SK-N-SH treated with all-trans-retinoic acid at 6 μM for 48 hours (cell line): ENCODE results near the gene CHST4.

ENCODE experiments used
- ATAC-seq: fragments of 200-7000 bp; cut with Tn5 transposase; 3 replicates; pipeline ENCODE4 v1.9.1; 2020; ENCODE audit warnings: mild to moderate bottlenecking, moderate library complexity
- ARNTL ChIP-seq: fragments of 450-650 bp; formaldehyde crosslinking; IDR thresholded peaks from 2 replicates; pipeline ENCODE4 v1.5.0; 2020; ENCODE audit warnings: low read depth, mild to moderate bottlenecking, moderate library complexity, borderline replicate concordance
- BACH2 ChIP-seq: fragments of 250-450 bp; sonication (Bioruptor Pico); IDR thresholded peaks from 2 replicates; pipeline ENCODE4 v1.9.0; 2021; ENCODE audit warnings: mild to moderate bottlenecking, borderline replicate concordance
- CSDC2 ChIP-seq: fragments of 250-450 bp; sonication (Bioruptor Pico); IDR thresholded peaks from 2 replicates; pipeline ENCODE4 v1.5.0; 2020; ENCODE audit warnings: mild to moderate bottlenecking, moderate library complexity
- ESRRG ChIP-seq: fragments of 250-450 bp; sonication (Bioruptor Pico); IDR thresholded peaks from 2 replicates; pipeline ENCODE4 v1.6.1; 2021; ENCODE audit warnings: mild to moderate bottlenecking
- GLIS3 ChIP-seq: fragments of 250-450 bp; sonication (Bioruptor Pico); IDR thresholded peaks from 2 replicates; pipeline ENCODE4 v1.5.0; 2020; ENCODE audit warnings: mild to moderate bottlenecking, moderate library complexity
- ISL1 ChIP-seq: fragments of 250-450 bp; sonication (Bioruptor Pico); IDR thresholded peaks from 2 replicates; pipeline ENCODE4 v2.1.2; 2022; ENCODE audit warnings: mild to moderate bottlenecking, moderate library complexity
- OSR1 ChIP-seq: fragments of 250-450 bp; sonication (Bioruptor Pico); IDR thresholded peaks from 2 replicates; pipeline ENCODE4 v1.8.0; 2022; ENCODE audit warnings: moderate library complexity, mild to moderate bottlenecking, inconsistent platforms
- RARB ChIP-seq: fragments of 250-450 bp; sonication (Bioruptor Pico); IDR thresholded peaks from 2 replicates; pipeline ENCODE4 v1.8.0; 2021; ENCODE audit warnings: mild to moderate bottlenecking, moderate library complexity
- SNAI2 ChIP-seq: fragments of 250-450 bp; sonication (Bioruptor Pico); IDR thresholded peaks from 2 replicates; pipeline ENCODE4 v1.5.0; 2020; ENCODE audit warnings: mild to moderate bottlenecking, moderate library complexity
- TCF4 ChIP-seq: fragments of 250-450 bp; sonication (Bioruptor Pico); IDR thresholded peaks from 2 replicates; pipeline ENCODE4 v1.8.0; 2021; ENCODE audit warnings: mild to moderate bottlenecking, moderate library complexity, borderline replicate concordance
- TOX ChIP-seq: fragments of 250-450 bp; sonication (Bioruptor Pico); IDR thresholded peaks from 2 replicates; pipeline ENCODE4 v1.8.0; 2021; ENCODE audit warnings: mild to moderate bottlenecking, moderate library complexity, borderline replicate concordance
- ZC3H10 ChIP-seq: fragments of 250-450 bp; sonication (Bioruptor Pico); IDR thresholded peaks from 2 replicates; pipeline ENCODE4 v1.5.1; 2021; ENCODE audit warnings: mild to moderate bottlenecking, moderate library complexity
- ZFP3 ChIP-seq: fragments of 250-450 bp; sonication (Bioruptor Pico); IDR thresholded peaks from 2 replicates; pipeline ENCODE4 v1.5.0; 2020; ENCODE audit warnings: mild to moderate bottlenecking, moderate library complexity
- ZFP30 ChIP-seq: fragments of 450-650 bp; formaldehyde crosslinking; IDR thresholded peaks from 2 replicates; pipeline ENCODE4 v1.5.0; 2022; ENCODE audit warnings: mild to moderate bottlenecking, moderate library complexity
- ZNF565 ChIP-seq: fragments of 450-650 bp; formaldehyde crosslinking; conservative IDR thresholded peaks from 2 replicates; pipeline ENCODE4 v1.5.0; 2020; ENCODE audit warnings: low read depth, mild to moderate bottlenecking, moderate library complexity
- ZNF70 ChIP-seq: fragments of 450-650 bp; formaldehyde crosslinking; IDR thresholded peaks from 2 replicates; pipeline ENCODE4 v1.5.0; 2020; ENCODE audit warnings: mild to moderate bottlenecking, moderate library complexity
- ZNF8 ChIP-seq: fragments of 450-650 bp; formaldehyde crosslinking; IDR thresholded peaks from 2 replicates; pipeline ENCODE4 v1.5.0; 2020; ENCODE audit warnings: mild to moderate bottlenecking, moderate library complexity
- TF ChIP-seq, protein P1 (sequence below): fragments of 250-450 bp; sonication (Bioruptor Pico); IDR thresholded peaks from 2 replicates; pipeline ENCODE4 v1.8.0; 2021; ENCODE audit warnings: low read depth, mild to moderate bottlenecking, moderate library complexity, borderline replicate concordance
- TF ChIP-seq, protein P2 (sequence below): fragments of 250-450 bp; sonication (Bioruptor Pico); IDR thresholded peaks from 2 replicates; pipeline ENCODE4 v1.5.1; 2020; ENCODE audit warnings: low read depth, mild to moderate bottlenecking, moderate library complexity
- TF ChIP-seq, protein P3 (sequence below): fragments of 250-450 bp; sonication (Bioruptor Pico); IDR thresholded peaks from 2 replicates; pipeline ENCODE4 v1.8.0; 2020; ENCODE audit warnings: mild to moderate bottlenecking, moderate library complexity, borderline replicate concordance

The CHST4 gene

DNA sequence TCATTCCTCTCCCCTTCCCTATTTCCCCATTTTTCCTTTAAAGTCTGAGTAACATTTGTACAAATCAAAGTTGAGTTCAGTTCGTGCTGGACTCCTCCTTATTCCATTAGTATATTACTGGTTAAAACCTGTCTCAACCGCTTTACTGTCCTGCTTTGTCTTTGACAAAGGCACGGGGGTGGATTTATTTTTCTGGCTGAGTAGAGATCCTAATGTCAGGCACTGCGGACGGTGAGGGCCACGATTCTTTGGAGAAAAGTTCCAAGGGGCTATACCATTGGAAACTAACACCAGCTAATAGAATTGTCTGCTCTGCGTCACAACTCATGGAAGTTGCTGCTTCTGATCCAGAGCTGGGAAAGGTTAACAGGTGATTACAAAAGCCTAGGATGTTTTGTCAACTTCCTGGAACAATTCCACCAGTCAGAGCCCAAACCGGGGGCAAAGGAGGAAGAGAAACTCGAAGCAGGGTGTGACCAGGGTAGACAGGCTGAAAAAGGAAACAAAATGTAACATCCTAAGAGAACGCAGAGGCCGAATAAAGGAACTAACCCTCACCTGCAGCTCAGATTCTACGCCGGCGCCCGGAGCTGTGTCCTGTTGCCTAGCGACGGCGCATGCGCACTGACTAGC is 38.2 kb downstream of the CHST4 start:
- ATAC-seq: peak; percentile 13
- TF ChIP-seq ISL1 (no peak), CSDC2 (no peak), SNAI2 (CRISPR knock-in tag) (no peak), OSR1 (no peak), ESRRG (CRISPR knock-in tag) (no peak), ZNF8 (CRISPR knock-in tag) (no peak), ZFP3 (CRISPR knock-in tag) (no peak), TOX (CRISPR knock-in tag) (no peak)
- TF ChIP-seq, protein P1, sequence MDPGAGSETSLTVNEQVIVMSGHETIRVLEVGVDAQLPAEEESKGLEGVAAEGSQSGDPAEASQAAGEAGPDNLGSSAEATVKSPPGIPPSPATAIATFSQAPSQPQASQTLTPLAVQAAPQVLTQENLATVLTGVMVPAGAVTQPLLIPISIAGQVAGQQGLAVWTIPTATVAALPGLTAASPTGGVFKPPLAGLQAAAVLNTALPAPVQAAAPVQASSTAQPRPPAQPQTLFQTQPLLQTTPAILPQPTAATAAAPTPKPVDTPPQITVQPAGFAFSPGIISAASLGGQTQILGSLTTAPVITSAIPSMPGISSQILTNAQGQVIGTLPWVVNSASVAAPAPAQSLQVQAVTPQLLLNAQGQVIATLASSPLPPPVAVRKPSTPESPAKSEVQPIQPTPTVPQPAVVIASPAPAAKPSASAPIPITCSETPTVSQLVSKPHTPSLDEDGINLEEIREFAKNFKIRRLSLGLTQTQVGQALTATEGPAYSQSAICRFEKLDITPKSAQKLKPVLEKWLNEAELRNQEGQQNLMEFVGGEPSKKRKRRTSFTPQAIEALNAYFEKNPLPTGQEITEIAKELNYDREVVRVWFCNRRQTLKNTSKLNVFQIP (CRISPR knock-in tag): no peak
- TF ChIP-seq, protein P2, sequence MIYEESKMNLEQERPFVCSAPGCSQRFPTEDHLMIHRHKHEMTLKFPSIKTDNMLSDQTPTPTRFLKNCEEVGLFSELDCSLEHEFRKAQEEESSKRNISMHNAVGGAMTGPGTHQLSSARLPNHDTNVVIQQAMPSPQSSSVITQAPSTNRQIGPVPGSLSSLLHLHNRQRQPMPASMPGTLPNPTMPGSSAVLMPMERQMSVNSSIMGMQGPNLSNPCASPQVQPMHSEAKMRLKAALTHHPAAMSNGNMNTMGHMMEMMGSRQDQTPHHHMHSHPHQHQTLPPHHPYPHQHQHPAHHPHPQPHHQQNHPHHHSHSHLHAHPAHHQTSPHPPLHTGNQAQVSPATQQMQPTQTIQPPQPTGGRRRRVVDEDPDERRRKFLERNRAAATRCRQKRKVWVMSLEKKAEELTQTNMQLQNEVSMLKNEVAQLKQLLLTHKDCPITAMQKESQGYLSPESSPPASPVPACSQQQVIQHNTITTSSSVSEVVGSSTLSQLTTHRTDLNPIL (CRISPR knock-in tag): no peak

DNA sequence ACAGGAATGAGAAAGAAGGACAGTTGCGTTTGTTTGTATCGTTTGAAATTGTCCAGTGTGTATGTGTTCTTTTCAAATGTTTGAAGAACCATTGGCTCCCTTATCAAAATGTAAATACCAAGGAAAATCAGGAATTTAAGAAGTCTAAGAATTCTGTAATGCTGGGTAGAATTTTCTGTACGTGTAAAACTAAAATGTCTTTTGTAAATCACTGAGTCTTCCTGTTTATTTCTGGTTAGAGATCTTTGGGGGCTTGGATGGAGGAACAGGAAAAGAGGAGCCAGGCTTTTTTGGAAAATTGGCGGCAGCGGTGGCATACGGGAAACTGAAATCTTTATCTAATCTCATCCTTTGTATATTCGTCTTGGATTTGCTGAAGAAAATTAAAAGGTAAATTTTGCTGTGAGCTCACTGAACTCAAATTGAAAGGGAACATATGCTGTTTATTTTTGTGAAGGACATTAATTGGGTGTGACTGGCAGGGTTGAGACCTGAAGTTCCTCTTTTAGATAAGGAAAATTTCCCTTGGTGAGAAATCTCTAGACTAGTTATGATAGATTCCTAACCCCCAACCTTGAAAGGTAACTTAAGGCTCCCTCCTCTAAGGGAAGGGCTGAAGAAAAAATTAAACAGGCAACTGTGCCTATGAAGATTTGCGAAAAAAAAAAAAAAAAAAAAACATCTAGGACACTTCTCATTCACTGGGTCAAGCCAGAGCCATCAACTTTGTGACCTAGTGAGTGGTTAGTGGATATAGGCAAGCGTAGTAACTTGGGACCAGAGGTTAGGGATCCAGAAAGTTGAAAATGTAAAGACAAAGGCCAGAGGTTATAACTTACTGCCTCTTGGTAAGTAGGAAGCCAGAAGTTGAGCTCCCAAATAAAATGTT is 39.8 kb downstream of the CHST4 start:
- no peak for ATAC-seq
- TF ChIP-seq BACH2 (CRISPR knock-in tag) (no peak), ZFP30 (CRISPR knock-in tag) (no peak), SNAI2 (CRISPR knock-in tag) (no peak), OSR1 (no peak), ZNF565 (CRISPR knock-in tag) (no peak), TCF4 (CRISPR knock-in tag) (no peak), ESRRG (CRISPR knock-in tag) (no peak)
- TF ChIP-seq, protein P1 (CRISPR knock-in tag): no peak

DNA sequence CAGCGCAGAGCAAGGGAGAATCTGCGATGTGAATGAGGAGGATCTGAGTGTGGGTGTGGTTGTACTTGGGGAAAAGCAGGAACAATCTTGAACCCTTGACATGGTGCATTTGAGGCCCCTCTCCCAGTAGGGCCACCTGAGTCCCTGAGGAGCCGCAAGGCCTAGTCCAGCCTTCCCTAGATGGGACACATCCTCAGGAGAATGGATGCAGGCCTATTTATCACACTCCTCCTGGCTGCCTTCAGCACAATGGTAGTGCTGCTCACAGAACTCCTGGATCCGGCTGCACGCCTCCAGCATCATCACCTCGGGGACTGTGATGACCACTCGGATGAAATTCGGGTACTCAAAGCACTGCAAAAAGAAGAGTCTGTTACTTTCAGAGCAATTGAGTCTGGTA is 41.7 kb downstream of the CHST4 start:
- no peak for ATAC-seq
- TF ChIP-seq, protein P2 (CRISPR knock-in tag): no peak
- TF ChIP-seq CSDC2 (no peak), ZC3H10 (CRISPR knock-in tag) (no peak), GLIS3 (CRISPR knock-in tag) (no peak), ARNTL (CRISPR knock-in tag) (no peak), BACH2 (CRISPR knock-in tag) (no peak), ZNF70 (CRISPR knock-in tag) (no peak), ESRRG (CRISPR knock-in tag) (no peak), TOX (CRISPR knock-in tag) (no peak), RARB (CRISPR knock-in tag) (no peak), ISL1 (no peak), SNAI2 (CRISPR knock-in tag) (no peak)
- TF ChIP-seq, protein P3, sequence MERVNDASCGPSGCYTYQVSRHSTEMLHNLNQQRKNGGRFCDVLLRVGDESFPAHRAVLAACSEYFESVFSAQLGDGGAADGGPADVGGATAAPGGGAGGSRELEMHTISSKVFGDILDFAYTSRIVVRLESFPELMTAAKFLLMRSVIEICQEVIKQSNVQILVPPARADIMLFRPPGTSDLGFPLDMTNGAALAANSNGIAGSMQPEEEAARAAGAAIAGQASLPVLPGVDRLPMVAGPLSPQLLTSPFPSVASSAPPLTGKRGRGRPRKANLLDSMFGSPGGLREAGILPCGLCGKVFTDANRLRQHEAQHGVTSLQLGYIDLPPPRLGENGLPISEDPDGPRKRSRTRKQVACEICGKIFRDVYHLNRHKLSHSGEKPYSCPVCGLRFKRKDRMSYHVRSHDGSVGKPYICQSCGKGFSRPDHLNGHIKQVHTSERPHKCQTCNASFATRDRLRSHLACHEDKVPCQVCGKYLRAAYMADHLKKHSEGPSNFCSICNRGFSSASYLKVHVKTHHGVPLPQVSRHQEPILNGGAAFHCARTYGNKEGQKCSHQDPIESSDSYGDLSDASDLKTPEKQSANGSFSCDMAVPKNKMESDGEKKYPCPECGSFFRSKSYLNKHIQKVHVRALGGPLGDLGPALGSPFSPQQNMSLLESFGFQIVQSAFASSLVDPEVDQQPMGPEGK (CRISPR knock-in tag): no peak
